Duodenal mucosa (tissue), 2 donors: ENCODE measurements around the gene TRIM24.
A peak's percentile ranks its signal among the peaks of the same experiment; 100 is the strongest.
"Not testable (repeated sequence)": the region's sequence is repeated elsewhere in the genome, so short reads cannot be mapped to it uniquely, and the experiment has no call there.

Experiments used
- H3K27ac ChIP-seq: one replicate; pipeline ENCODE4 v1.7.0; 2013; ENCODE audit warnings: low read depth, low read length
- H3K27me3 ChIP-seq, 2 donors: one replicate each; pipeline ENCODE4 v1.7.0; 2013; ENCODE audit warnings: low read length in 2 of 2, control low read depth in 1 of 2; ENCODE audit not compliant: insufficient read depth in 2 of 2, control insufficient read depth in 1 of 2
- H3K36me3 ChIP-seq, 2 donors: one replicate each; pipeline ENCODE4 v1.7.0; 2013; ENCODE audit warnings: low read length in 2 of 2, control low read depth in 1 of 2; ENCODE audit not compliant: insufficient read depth in 2 of 2, control insufficient read depth in 1 of 2
- H3K4me1 ChIP-seq, 2 donors: one replicate each; pipeline ENCODE4 v1.7.0; 2013; ENCODE audit warnings: low read length in 2 of 2, control low read depth in 1 of 2; ENCODE audit not compliant: insufficient read depth in 2 of 2, control insufficient read depth in 1 of 2
- H3K4me3 ChIP-seq, 2 donors: one replicate each; pipeline ENCODE4 v1.7.0; 2013; ENCODE audit warnings: low read length in 2 of 2, low read depth in 1 of 2
- H3K9ac ChIP-seq, 2 donors: one replicate each; pipeline ENCODE4 v1.7.0; 2013; ENCODE audit warnings: low read length in 2 of 2, low read depth in 1 of 2
- H3K9me3 ChIP-seq, 2 donors: one replicate each; pipeline ENCODE4 v1.7.0; 2013; ENCODE audit warnings: low read length in 2 of 2, control low read depth in 1 of 2; ENCODE audit not compliant: control insufficient read depth in 1 of 2

The TRIM24 gene

DNA sequence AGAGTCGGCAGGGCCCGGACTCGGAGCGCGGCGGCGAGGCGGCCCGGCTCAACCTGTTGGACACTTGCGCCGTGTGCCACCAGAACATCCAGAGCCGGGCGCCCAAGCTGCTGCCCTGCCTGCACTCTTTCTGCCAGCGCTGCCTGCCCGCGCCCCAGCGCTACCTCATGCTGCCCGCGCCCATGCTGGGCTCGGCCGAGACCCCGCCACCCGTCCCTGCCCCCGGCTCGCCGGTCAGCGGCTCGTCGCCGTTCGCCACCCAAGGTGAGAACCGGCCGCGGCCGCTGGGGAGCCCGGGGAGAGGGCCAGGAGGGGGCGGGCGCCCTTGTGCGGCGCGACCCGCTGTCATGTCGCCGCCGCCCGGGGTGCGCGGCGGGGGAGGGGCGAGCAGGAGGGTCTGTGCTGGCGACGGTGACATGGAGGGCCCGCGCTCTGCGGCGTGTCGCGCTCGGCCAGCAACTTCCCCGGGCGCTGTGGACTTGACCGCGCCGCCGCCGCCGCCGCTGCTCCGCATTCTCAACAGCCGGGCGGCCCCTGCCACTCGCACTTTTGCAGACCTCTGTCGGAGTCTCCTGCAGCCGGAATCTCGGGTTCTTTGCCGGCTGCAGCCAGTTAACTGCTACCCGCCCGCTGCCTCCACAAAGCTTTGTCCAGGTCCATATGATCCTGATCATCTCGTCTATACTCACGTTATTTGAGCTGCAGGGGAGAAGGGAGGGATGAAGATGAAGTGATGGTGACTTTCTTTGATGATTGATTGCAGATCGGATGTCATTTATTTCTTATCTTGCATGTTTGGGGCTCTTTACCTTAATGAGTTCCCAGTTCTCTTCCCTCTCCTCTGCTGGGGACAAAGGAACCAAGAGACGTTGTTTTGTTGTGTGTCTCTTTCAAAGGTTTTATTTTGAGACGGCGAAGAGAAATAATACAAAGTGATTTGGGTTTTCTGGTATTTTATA, 869 bp downstream of the TRIM24 start:
- Histone ChIP-seq H3K36me3 (no peaks in the 10 kb centered on the region), H3K4me3 (peak overlapping the region; percentile 87 to 92), H3K27me3 (no peaks in the 10 kb centered on the region), H3K4me1 (peaks cover 7 to 13% of the 10 kb centered on the region in 2 donors), H3K9me3 (no peaks in the 10 kb centered on the region), H3K27ac (peak overlapping the region; percentile 92), H3K9ac (peak overlapping the region; percentile 79 to 82)

DNA sequence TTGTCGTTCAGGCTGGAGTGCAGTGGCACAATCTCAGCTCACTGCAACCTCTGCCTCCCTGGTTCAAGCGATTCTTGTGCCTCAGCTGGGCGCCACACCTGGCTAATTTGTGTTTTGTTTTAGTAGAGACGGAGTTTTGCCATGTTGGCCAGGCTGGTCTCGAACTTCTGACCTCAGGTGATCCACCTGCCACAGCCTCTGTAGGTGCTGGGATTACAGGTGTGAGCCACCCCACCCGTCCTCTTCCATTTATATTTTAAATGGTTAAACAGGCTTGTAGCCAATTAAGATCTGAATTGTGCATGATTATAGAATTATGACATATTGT, 3.2 kb downstream of the TRIM24 start:
- H3K27me3 ChIP-seq, H3K9me3 ChIP-seq, H3K9ac ChIP-seq, H3K36me3 ChIP-seq, H3K27ac ChIP-seq, H3K4me3 ChIP-seq: not testable (repeated sequence)
- peaks cover 7 to 13% of the 10 kb centered on the region in 2 donors for H3K4me1 ChIP-seq

GRCh38 chr7:138465046-138465445, 5.0 kb downstream of the TRIM24 start:
- Histone ChIP-seq H3K4me1 (peaks cover 7 to 17% of the 10 kb centered on the region in 2 donors), H3K9me3 (no peaks in the 10 kb centered on the region), H3K4me3 (no peak overlapping the region), H3K27me3 (no peaks in the 10 kb centered on the region), H3K36me3 (no peaks in the 10 kb centered on the region), H3K27ac (no peak overlapping the region), H3K9ac (no peak overlapping the region)

DNA sequence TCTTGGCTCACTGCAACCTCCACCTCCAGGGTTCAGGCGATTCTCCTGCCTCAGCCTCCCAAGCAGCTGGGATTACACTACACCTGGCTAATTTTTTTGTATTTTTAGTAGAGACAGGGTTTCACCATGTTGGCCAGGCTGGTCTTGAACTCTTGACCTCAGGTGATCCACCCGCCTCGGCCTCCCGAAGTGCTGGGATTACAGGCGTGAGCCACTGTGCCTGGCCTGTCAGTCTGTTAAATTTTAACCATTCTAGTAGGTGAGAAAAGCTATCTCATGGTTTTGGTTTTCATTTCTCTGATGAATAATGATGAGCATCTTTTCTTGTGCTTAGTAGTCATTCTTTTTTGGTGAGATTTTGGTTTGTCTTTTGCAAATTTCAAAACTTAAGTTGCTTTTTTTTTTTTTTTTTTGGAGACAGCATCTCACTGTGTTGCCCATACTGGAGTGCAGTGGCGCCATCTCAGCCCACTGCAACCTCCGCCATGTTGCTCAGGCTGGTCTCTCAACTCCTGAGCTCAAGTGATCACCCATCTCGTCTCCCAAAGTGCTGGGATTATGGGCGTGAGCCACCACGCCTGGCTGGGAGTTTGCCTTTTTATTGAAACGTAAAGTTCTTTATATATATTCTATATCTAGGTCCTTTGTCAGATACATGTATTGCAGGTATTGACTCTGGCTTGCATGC, 6.2 kb downstream of the TRIM24 start:
- H3K4me1 ChIP-seq, result peaks cover 7 to 17% of the 10 kb centered on the region in 2 donors
- not testable (repeated sequence) for H3K27me3 ChIP-seq, H3K36me3 ChIP-seq, H3K9ac ChIP-seq, H3K4me3 ChIP-seq, H3K9me3 ChIP-seq, H3K27ac ChIP-seq

- Histone ChIP-seq H3K27me3 (no peaks in the 10 kb centered on the region), H3K4me3 (no peak overlapping the region), H3K36me3 (no peaks in the 10 kb centered on the region), H3K4me1 (peaks cover 0 to 12% of the 10 kb centered on the region in 2 donors), H3K27ac (no peak overlapping the region), H3K9ac (no peak overlapping the region), H3K9me3 (no peaks in the 10 kb centered on the region)
These were observed 8.4 kb downstream of the TRIM24 start for GRCh38 chr7:138468244-138469123.

DNA sequence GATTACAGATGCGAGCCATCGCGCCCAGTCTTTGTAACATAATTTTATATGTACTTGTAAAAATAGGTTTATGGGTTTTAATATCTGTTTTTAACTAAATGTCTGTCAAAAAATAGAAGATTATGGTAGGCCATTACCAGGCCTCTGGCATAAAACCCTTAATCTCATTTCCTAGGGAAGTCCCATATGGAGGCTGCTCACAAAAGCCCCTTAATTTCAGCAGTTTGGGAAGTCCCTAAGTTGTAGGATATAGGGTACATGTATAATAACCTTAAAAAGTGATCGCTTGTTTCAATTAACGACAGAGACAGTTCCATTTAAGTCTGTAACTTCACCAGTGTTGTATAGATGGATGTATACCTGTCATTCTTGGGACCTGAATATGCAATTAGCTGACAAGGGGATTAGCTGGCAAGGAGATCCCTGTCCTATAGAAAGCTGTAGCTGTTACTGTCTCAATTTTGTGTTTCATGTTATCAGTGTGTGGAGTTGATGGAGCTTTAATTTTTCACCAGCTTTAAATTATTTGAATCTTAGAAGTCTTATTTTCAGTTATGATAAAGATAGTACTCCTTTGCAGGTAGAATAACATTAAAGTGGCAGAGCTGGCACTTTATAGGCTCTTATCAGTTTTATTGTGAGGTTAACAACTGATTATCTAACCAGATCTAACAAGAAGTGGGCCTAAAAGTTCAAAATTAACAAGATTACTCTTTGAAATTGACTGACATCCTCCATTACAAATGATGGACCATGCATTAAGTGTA, 10.5 kb downstream of the TRIM24 start:
- no peaks in the 10 kb centered on the region for H3K27me3 ChIP-seq
- H3K4me1 ChIP-seq, result peaks cover 0 to 14% of the 10 kb centered on the region in 2 donors
- H3K27ac ChIP-seq, result no peak overlapping the region
- no peak overlapping the region for H3K9ac ChIP-seq
- H3K9me3 ChIP-seq, result no peaks in the 10 kb centered on the region
- H3K4me3 ChIP-seq, result no peak overlapping the region
- H3K36me3 ChIP-seq, result no peaks in the 10 kb centered on the region

DNA sequence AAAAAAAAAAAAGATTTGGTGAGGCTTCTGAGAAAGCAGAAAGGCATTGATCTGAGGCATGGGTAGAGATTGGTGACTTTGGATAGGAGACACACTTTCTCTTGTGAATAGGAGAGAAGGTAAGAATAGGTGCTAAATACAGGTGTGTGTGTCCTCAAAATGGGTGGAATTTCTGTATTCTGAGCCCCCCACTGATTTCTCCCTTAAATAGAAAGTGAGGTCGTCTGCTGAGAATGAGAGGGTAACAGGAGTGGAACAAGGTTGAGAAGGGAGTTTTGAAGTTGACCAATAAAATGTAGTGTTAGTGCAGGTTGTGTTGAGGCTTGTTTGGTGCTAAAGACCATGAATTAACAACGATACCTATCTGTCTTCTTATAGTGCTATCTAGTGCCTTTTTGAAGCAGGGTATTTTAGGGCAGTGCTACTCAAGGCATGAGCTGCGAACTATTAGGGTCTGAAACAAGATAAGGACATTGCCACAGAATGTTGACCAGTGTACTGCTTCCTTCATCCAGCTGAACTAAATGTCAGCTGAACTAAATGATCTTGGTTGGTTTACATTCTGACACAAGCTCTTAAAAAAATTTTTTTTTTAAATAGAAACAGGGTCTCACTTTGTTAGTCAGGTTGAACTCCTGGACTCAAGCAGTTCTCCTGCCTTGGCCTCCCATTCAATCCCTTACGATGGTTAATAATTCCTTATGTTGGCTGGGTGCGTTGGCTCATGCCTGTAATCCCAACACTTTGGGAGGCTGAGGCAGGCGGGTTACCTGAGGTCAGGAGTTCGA, 12.4 kb downstream of the TRIM24 start:
- H3K4me1 ChIP-seq, result peaks cover 11 to 27% of the 10 kb centered on the region in 2 donors
- H3K4me3 ChIP-seq, result no peak overlapping the region
- no peaks in the 10 kb centered on the region for H3K9me3 ChIP-seq
- no peak overlapping the region for H3K27ac ChIP-seq
- no peaks in the 10 kb centered on the region for H3K36me3 ChIP-seq
- H3K9ac ChIP-seq, result no peak overlapping the region
- H3K27me3 ChIP-seq, result no peaks in the 10 kb centered on the region

DNA sequence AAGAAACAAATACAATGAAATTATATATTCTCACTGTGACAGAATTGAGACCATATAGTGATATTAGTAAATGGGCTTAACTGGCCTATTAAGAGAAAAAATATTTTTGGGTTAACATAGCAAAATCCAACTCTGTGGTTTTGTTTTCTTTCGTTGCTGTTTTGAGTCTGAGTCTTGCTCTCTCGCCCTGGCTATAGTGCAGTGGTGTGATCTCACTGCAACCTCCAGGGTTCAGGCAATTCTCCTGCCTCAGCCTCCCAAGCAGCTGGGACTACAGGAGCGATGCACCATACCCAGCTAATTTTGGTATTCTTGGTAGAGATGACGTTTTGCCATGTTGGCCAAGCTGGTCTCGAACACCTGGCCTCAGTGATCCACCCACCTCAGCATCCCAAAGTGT, 15.3 kb downstream of the TRIM24 start:
- Histone ChIP-seq H3K4me3 (no peak overlapping the region), H3K36me3 (no peaks in the 10 kb centered on the region), H3K9ac (no peak overlapping the region), H3K27ac (no peak overlapping the region), H3K9me3 (no peaks in the 10 kb centered on the region), H3K4me1 (peaks cover 25 to 41% of the 10 kb centered on the region in 2 donors), H3K27me3 (no peaks in the 10 kb centered on the region)

DNA sequence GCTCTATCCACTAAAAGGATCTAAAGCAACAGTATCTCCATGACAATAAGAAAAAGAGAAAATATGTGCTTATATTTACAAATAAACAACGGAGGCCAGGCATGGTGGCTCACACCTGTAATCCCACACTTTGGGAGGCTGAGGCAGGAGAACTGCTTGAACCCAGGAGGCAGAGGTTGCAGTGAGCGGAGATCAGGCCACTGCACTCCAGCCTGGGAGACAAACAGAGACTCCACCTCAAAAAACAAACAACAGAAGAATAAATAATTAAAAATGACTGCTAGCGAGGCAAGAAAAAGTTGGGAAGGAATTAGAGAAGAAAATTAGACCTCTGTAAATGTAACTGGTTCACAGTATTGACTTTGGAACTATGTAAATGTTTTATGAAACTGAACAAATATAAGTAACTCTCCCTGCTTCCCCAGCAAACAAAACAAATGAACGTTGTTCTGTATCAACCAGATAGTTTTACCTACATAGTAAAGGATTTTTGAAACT, 17.1 kb downstream of the TRIM24 start:
- no peaks in the 10 kb centered on the region for H3K36me3 ChIP-seq
- no peak overlapping the region for H3K9ac ChIP-seq
- no peaks in the 10 kb centered on the region for H3K27me3 ChIP-seq
- H3K27ac ChIP-seq, result no peak overlapping the region
- peaks cover 25 to 41% of the 10 kb centered on the region in 2 donors for H3K4me1 ChIP-seq
- H3K9me3 ChIP-seq, result no peaks in the 10 kb centered on the region
- H3K4me3 ChIP-seq, result no peak overlapping the region
